ENCODE measurements around the gene BCL2L1.

The BCL2L1 gene

DNA sequence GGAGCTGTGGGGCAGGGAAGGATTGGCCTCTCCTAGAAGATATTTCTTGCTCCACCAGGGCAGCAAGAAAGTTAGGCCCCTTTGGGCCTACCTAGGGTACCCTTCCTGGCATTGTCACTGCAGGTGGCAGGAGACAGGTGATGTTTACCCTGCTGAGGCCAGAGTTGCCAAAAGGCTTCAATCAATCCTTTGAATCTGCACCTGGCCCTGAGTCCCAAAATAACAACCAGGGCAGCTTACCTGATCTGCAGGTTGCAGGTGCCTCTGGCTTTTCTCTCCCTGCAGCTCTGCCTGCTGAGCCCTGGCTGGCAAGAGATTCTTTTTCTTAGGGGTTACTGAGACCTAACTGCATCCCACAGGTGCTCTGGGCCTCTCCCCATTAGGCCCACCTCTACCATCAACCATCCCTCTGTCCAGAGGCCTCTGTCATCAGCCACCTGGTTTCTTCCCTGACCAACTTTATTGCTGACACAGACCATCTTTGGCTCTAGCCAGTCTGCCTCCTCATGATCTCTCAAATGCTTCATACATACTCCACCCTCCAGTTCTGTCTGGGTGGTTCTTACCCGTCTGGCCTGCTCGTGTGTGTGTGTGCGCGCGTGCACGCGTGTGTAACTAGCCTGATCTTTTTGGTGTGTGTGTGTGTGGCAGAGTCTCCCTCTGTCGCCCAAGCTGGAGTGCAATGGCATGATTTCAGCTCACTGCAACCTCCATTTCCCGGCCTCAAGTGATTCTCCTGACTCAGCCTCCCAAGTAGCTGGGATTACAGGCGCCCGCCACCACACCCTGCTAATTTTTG is 13.7 kb downstream of the BCL2L1 start:
- no peak for DNase-seq

DNA sequence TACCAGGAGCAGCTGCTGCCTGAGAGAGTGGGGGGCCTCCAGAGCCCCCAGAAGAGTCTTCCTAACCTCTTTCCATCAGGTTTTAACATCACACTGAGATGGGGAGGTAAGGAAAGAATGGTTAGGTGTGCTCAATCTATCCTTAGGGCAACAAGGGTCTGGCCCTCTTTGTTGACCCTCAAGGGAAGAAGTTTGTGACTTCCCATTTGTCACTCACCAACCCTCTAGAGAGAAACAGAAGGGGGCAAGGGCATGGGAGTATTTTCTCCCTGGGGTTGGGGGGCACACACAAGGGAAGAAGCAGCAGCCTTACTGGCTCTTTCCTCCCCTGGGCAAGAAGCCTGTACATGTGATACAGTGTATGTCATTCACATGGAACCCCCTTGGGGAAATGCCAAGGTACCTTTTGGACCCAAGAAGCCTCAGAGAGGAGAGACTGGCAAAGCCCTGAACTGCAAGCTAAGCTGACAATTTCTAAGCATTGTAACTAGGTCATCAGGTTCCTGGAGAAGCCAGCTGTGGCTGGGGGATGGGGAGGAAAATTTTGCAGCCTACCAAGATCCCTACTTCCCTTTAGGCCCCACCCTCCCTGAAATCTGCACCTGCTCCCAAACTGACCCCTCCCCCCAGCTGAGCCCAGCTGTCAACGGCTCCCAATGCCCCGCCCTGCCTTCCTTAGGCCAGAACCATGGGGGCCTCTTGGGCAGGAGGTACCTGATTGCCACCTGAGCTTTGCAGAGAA is 14.5 kb downstream of the BCL2L1 start:
- peak; percentile 74 for DNase-seq

DNA sequence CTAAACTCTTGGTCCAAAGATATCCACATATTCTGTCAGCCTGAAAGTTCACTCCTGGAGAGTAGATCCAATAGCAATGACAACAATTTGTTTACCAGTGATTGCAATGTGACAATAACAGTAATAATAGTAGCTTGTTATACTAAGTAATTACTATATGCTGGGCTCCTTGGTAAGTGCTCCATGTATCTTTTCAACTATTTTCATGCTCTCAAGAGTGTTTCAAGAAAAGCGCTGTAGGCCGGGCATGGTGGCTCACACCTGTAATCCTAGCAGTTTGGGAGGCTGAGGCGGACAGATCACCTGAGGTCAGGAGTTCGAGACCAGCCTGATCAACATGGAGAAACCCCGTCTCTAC is 15.4 kb downstream of the BCL2L1 start:
- no peak for DNase-seq

DNA sequence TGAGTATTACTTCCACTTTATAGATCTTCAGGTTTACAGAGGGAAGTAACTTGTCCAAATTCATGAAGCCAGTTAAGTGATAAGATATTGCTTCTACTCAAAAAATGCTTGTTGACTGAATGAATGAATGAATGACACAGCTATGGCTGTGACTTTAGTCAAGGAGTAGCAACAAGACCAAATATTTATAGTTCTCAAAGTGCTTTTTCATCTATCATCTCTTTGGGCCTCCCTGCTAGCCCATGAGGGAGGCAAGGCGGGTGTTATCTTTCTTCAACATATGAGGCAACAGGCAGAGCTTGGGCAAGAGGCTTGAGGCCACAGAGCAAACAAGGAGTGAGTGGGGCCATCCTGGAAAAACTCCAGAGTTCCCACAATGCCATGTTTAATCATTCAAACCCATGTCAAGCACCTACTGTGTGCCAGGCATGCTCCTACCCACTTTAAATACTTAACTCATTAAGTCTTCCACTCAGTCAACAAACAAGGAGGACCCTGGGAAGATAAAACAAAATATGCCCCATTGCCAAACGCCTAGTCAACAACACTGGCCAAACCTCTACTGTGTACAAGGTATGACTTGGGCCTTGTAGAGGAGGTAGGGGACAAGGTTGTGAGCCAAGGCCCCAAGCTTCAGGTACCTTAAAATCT is 15.9 kb downstream of the BCL2L1 start:
- no peak for DNase-seq

DNA sequence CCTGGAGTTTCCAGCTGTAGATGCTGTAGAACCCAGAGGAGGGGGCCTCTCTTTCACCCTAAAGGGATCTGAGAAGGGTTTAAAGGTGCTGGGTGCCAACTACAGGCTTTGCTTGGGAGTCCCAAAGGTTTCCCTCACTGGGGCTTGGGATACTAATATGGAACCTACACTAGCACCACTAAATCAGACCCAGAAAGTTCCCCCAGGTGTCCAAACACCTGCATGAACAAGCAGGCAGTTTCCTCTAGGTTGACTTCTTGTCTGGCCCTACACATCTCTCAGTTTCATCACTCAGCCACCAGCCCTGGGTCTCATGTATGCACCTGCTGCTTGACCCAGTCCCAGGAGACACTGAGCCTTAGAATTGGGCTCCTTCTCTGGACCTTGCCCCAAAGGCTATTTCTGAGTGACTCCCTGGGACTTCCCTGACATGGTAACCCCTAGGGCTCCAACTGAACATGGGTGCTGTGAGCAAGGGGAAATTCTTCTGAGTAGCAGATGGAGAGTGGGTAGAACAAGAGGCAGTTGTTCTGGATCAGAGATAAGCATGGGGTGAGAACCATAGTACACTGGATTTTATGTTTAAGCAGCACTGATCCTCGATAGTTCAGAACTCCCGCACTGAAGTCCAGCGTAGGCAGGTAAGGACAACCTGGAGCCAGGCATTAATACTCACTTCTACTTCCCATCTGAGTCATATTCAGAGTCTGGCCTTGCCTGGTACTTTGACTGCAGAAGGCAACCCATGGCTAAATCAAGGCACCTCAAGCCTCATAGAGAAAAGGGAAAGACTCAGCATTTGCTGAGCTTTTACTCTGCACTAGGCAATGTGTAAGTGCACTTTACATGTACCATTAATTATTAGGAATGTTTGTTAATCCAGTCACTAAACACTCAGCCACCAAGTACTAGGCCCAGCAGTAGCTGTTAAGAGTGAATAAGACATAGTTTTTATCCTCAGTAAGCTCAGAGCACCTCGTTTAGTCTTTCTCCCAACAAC is 16.8 kb downstream of the BCL2L1 start:
- no peak for DNase-seq

DNA sequence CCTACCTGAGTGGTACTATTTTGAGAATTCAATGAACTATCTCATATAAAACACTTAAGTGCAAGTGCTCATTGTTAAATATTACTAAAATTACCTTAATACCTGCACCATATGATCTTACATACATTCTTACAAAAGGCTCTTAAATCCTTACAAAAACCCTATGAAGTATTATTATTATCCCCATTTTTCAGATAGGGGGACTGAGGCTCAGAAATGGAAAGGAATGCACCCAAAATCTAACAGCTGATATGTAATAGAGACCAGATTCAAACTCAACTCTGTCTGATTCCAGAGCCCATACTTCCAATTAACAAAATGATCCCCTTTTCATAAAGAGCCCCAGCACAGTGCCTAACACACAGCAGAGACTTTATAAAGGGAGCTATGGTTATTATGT is 17.5 kb downstream of the BCL2L1 start:
- DNase-seq: no peak

DNA sequence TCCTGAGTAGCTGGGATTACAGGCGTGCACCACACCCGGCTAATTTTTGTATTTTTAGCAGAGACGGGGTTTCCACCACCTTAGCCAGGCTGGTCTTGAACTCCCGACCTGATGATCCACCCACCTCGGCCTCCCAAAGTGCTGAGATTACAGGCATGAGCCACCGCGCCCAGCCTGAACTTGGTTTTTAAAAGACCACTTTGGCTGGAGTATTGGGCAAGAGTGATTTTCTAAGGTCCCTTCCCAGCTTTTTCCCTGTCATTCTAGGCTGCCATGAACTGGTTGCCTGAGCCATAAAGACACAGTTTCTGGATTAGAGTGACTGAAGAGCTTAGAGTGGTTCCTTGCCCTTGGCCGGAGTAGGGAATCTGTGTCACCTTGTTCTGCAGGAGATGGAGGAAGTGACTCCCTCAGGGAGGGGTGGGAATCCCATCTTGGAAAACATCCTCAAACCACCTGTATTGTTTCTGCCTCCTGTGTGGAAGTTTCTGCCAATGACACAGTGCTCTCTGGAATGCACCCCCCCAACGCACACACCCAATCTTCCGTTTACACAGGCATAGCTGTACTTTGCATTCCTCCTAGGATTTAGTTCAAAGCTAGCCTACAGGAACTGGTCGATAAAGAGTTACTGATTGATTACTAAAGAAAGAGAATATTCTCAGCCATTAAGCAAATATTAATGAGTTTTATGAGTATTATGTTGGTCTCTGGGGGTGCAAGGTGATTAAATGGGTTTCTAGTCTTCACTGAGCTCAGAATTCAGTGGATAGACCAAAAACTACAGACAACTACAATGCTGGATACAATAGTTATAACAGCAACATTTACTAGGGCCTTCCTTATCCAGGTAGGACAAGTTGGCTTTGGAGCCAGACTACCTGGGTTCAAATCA is 18.2 kb downstream of the BCL2L1 start:
- DNase-seq: no peak

DNA sequence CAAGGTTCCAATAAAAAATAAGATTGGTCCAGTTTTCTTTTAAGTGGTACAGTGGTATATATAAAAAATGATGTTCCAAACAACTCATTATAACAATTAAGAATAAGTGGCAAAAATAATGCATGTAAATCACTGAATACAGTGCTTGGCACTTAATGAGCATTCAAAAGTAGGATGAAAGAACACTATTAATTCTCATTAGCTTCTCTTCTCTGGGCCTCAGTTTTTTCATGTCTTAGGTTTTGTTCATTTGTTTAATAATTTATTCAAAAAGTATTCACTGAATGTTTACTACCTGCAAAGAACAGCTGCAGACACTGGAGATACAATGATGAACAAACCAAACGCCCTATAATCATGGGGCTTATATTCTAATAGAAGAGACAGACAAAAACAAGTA is 21.1 kb downstream of the BCL2L1 start:
- no peak for DNase-seq

DNA sequence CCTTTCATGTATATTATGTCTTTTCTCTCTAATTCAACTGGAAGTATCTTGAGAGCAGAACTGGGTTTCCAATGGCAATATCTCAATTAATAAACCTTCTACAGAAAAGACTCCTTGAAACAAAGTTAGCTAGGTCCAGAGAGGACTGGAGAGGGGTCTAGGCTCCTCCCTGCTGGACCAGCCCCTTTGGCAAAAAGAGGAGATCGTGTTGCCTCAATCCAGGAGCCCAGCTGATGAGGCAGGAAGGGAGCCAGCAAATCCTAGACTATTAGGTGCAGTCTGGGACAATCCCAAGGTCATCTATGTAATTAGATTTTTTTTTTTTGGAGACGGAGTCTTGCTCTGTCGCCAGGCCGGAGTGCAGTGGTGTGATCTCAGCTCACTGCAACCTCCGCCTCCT is 21.9 kb downstream of the BCL2L1 start:
- no peak for DNase-seq

DNA sequence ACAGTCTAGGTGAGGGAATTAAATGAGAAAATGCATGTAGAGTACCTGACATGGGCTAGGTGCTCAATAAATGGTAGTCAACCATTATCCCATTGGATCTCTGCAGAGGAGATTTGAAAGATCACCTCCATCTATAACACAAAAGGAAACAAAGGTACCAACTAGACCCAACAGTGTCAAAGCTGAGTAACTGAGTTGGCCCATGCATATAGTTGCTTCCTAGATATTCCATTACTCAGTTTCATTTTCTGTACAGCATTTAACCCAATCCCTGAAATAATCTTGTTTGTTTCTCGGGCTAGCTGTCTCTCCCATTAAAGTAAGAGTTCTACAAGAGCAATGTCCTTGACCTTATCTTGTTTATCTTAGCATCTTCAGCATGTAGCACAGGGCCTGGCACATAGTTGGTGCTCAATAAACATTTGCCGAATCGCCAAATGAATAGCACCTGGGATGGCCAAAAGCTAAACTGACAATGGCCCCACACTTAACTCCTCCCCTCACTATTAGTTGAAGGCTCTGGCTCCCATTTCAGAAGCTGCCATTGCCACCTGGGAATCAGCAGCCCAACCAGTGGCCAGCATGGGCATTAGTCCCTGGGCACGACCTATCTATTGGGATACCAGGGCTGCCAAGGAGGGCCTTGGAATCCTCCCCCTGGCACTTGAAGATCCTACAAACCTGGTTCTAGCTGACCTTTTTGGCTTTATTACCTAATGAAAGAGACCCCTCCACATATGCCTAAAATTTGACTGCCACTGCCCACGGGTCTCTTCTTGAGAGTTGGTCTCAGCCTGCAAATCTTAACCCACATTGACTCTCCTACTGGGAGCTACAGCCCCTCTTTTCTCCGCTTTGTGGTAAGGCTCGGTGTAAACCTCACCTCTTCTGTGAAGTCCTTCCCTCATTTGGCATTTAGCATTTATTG is 22.6 kb downstream of the BCL2L1 start:
- DNase-seq: no peak

DNA sequence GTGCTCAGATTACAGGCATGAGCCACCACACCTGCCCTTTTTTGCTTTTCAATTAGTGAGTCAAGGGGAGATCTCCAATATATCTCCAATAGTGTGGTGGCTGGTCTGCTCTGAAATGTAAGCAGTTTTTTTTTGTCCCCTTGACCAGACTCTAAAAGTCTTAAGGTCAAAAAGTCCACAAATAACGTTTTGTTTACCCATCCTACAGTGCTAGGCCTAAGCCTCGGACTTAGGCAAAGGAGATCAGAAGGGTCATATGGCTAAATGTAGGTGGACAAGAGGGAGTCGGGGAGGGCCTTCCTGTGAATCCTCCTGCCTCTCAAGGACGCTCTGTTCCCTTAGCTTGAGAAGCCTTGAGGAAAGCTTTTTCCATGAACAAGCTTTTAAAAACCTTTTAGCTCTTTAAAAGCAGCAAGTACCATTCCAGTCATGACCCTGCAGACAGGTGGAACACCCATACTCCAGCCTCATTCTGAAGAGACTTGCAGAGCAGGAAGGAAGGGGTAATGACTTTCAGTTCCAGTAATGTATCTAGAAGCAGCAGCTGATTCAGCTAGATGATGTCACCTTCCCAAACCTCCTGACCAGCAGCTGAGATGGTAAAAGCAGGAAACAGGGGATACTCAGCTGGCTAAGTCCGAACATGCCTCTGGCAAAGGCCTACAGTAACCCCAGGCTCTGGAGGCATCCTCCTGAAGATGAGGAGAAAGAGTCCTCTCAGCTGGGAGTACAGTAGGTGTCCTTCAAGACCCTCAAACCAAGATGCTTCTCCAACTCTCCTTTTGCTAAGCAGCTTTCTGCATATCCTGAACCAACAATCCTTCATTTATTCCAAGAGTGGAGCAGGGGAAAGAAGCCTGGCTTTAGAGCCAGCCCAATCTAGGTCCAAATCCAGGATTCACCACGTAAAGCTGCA is 23.6 kb downstream of the BCL2L1 start:
- DNase-seq: peak; percentile 78

DNA sequence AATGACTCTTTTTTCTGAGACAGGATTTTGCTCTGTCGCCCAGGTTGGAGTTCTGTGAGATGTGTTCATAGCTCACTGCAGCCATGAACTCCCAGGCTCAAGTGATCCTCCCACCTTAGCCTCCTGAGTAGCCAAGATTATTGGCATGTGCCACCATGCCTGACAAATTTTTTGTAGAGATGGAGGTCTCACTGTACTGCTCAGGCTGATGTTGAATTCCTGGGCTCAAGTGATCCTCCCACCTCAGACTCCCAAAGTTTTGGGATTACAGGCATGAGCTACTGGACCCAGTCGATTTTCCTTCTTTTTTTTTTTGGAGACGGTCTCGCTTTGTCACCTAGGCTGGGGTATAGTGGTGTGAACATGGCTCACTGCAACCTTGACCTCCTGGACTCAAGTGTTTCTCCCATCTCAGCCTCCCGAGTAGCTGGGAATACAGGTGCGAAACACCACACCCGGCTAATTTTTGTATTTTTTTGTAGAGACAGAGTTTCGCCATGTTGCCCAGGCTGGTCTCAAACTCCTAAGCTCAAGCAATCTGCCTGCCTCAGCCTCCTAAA is 24.3 kb downstream of the BCL2L1 start:
- DNase-seq: no peak

DNA sequence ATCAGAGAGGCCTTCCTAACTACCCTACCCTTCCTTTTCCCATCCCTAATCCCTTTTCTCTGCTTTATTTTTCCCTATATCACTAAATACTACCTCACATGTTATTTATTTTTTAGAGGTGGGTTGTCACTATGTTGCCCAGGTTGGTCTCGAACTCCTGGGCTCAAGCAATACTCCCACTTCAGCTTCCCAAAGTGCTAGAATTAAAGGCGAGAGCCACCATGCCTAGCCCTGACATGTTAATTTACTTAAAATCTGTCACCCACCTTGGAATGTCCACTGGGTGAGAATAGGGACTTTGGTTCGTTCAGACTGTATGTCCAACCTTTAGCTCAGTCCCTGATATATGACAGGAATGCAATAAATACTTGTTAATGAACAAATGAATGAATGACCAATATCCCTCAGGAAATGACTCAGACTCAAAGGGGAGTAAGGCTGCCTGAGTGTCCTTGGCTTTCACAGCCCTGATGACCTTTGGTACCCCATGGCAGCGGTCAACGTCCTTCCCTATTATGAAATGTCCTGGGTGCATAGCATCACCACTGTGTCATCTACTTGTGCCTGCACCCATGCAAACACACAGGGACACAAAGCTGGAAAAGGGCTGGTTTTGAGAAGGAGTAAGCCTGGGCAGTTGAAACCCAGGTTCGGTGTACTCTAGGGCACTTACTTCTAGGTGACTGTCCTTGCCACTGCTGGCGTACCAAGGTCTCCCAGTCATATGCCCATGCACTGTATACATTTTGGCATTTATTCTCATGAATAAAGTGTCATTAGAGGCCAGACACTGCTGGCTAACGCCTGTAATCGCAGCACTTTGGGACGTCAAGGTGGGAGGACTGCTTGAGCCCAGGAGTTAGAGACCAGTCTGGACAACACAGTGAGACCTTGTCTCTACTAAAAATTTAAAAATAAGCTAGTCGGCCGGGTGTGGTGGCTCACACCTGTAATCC is 26.5 kb downstream of the BCL2L1 start:
- no peak for DNase-seq

DNA sequence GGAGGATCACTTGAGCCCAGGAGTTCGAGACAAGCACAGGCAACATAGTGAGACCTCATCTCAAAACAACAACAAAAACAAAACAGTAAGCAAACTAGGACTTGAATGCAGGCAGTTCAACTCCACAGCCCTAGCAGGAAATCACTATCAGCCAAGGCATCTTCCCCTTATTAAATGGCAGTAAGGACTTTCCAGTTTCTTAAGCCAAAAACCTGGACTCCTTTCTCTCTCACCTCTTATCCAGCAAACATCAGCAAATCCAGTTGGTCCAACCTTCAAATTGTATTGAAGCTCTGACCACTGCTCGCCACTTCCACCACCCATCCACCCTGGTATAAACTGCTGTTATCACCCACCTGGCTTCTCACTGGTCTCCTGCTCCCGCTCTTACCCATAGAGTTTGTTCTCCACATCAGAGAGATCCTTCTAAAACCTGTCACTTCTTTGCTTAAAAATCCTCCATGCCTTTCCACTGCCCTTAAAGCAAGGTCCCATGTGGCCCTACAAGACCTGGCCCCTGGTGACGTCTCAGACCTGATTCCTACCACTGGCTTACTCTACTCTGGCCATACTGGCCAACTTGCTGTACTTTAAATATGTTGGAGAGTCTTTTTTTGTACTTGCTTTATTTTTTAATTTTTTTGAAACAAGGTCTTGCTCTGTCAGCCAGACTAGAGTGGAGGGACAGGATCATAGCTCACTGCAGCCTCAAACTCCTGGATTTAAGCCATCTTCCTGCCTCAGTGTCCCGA is 27.6 kb downstream of the BCL2L1 start:
- DNase-seq: no peak

DNA sequence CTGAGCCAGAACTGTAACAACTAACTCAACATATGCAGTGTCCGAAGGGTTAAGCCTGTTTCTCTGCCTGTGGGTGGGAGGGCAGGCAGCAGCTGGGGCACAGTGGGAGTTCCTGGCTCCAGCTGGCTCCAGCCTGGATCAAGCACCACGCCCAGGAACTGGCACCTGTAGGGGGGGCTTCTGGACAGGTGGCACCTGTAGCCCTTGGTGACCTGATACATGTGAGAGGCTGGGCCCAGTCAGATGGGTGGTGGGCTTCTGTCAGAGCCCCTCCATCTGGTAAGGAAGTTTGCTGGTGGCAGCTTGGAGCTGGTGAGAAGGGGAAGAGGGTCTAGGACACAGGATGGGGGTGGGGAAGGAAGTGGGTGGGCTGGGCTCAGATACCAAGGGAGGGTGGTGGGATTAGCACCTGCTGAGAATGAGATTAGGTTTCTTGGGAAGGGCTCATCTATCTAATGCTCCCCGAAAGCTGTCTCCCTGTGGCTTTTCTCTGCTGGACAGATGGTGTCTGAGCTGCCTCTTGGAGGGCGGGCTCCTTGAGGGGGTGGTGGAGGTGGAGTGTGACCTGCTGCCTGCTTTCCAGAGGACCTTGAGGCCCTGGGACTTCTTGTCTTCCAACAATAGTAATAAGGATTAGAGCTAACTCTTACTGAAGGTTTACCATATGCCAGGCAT is 28.5 kb downstream of the BCL2L1 start:
- peak; percentile 48 for DNase-seq

DNA sequence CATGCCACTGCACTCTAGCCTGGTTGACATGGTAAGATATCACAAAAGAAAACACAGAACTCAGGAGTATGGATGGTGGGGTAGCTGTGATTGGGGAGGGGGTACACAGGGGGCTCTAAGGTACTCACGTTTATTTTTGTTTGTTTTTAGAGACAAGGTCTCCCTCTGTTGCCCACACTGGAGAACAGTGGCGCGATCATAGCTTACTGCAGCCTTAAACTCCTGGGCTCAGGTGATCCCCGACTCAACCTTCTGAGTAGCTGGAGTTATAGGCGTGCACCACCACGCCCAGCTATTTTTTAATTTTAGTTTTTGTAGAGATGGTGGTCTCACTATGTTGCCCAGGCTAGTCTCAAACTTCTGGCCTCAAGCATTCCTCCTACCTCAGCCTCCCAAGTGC is 29.3 kb downstream of the BCL2L1 start:
- no peak for DNase-seq
